ENCODE results near the gene PGS1.

PGS1 gene

DNA sequence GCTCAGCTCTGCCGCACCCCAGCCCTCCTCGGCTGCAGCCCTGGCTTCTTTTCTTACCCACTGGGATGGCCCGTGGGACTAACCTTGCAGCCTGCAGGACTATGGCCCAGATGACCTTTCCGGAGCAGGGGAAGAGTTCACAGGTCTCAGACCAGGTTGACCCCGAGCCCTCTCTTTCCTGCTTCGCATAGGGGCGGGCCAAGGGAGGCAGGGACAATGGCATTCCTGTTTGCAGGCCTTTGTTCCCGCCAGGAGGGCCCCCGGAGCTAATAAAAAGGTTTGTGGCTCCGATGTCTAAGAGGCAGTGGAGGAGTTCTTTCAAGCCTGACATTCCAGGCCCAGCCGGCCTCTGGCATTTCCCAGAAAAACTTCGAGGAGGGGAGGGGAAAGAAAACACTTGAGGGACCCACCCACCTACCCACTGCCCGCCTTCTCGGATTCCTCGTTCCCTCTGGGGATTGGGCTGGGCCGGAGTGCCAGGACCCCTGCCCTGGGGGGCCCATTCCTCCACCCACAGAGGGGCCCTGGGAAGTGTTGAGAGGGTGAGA, 12.8 kb upstream of the PGS1 start:
- H4K5ac ChIP-seq (ENCODE audit: low read length): peak overlapping the region; percentile 97
- peak overlapping the region; percentile 72 for H3K9ac ChIP-seq (ENCODE audit: low read length)
- peaks cover 25% of the 10 kb centered on the region for H3K4me1 ChIP-seq (ENCODE audit: control insufficient read depth, low read depth, low read length)
- no peaks in the 10 kb centered on the region for H3K79me2 ChIP-seq (ENCODE audit: control insufficient read depth, insufficient read depth, low read length)
- peak overlapping the region; percentile 93 for H3K23ac ChIP-seq (ENCODE audit: low read length)
- H3K4ac ChIP-seq (ENCODE audit: low read depth, low read length): peak overlapping the region; percentile 40
- H3K4me3 ChIP-seq (ENCODE audit: low read length): no peak overlapping the region
- no peak overlapping the region for H2BK15ac ChIP-seq (replicated peaks; ENCODE audit: low read depth)
- H4K8ac ChIP-seq (ENCODE audit: low read depth, low read length): no peak overlapping the region
- peak overlapping the region; percentile 92 for H2BK5ac ChIP-seq (ENCODE audit: low read length)
- WGBS (ENCODE audit: extremely low coverage, insufficient coverage, low lambda C conversion rate): no CpG with 5 or more reads among the region's 16 CpGs
- peak; percentile 97 for DNase-seq
- H3K36me3 ChIP-seq (ENCODE audit: control insufficient read depth, insufficient read depth, low read length): no peaks in the 10 kb centered on the region
- H2BK120ac ChIP-seq (ENCODE audit: low read depth, low read length): peak overlapping the region; percentile 21
- peak overlapping the region; percentile 91 for H3K56ac ChIP-seq (ENCODE audit: low read length)
- H2AK5ac ChIP-seq (ENCODE audit: low read length): peak overlapping the region; percentile 92
- H3K18ac ChIP-seq (ENCODE audit: low read length): peak overlapping the region; percentile 82
- no peaks in the 10 kb centered on the region for H3K79me1 ChIP-seq (ENCODE audit: low read length)
- no peaks in the 10 kb centered on the region for H3K27me3 ChIP-seq (ENCODE audit: insufficient read depth, low read length, poor library complexity)
- H3K4me2 ChIP-seq (ENCODE audit: low read length): peak overlapping the region; percentile 13
- H3K27ac ChIP-seq (ENCODE audit: low read depth, low read length): peak overlapping the region; percentile 92

DNA sequence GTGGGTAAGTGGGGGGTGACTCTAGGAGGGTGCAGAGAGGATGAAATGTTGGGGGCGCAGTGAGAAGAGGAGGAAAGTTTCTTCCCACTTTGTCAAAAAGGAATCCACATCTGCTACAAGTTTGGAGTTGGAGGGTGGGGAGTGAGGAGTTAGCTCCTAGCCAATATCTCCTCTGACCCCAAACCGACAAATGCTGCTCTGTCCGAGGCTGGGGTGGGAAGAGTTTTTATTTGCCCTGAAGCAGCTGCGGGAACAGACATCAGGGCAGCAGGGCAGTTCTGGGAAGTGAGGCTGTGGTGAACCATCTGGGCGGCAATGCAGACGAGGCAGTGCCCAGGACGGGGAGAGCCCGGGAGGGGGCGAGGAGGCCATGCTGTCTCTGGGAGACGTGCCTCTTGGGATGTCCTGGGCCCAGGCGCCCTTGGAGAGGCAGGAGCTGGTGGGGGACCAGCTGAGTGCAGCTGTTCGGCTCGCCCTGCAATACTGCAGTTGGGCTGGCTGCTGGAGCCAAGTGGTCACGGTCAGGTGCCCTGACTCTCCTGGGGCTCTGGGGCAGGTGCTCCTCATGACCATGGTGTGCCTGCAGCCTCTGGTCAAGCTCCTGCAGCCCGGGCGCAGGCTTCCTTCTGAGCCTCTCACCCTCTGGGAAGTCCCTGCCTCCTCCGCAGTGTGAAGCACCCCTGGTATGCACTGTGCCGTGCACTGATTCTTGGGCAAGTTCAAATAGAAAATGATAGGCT, 12.2 kb upstream of the PGS1 start:
- Histone ChIP-seq H3K36me3 (ENCODE audit: control insufficient read depth, insufficient read depth, low read length) (no peaks in the 10 kb centered on the region), H3K23ac (ENCODE audit: low read length) (peak overlapping the region; percentile 93), H4K5ac (ENCODE audit: low read length) (no peak overlapping the region), H3K9ac (ENCODE audit: low read length) (peak overlapping the region; percentile 52), H2BK15ac (replicated peaks; ENCODE audit: low read depth) (no peak overlapping the region), H3K79me1 (ENCODE audit: low read length) (no peaks in the 10 kb centered on the region), H3K4me1 (ENCODE audit: control insufficient read depth, low read depth, low read length) (peaks cover 24% of the 10 kb centered on the region), H3K27me3 (ENCODE audit: insufficient read depth, low read length, poor library complexity) (no peaks in the 10 kb centered on the region), H2BK120ac (ENCODE audit: low read depth, low read length) (peak overlapping the region; percentile 21), H3K4ac (ENCODE audit: low read depth, low read length) (peak overlapping the region; percentile 31), H2AK5ac (ENCODE audit: low read length) (peak overlapping the region; percentile 92), H2BK5ac (ENCODE audit: low read length) (peak overlapping the region; percentile 92), H3K27ac (ENCODE audit: low read depth, low read length) (peak overlapping the region; percentile 92), H4K8ac (ENCODE audit: low read depth, low read length) (no peak overlapping the region), H3K18ac (ENCODE audit: low read length) (peak overlapping the region; percentile 34), H3K79me2 (ENCODE audit: control insufficient read depth, insufficient read depth, low read length) (no peaks in the 10 kb centered on the region), H3K4me3 (ENCODE audit: low read length) (no peak overlapping the region), H3K56ac (ENCODE audit: low read length) (peak overlapping the region; percentile 91), H3K4me2 (ENCODE audit: low read length) (peak overlapping the region; percentile 13)
- no CpG with 5 or more reads among the region's 18 CpGs for WGBS (ENCODE audit: extremely low coverage, insufficient coverage, low lambda C conversion rate)
- DNase-seq: peak; percentile 53

DNA sequence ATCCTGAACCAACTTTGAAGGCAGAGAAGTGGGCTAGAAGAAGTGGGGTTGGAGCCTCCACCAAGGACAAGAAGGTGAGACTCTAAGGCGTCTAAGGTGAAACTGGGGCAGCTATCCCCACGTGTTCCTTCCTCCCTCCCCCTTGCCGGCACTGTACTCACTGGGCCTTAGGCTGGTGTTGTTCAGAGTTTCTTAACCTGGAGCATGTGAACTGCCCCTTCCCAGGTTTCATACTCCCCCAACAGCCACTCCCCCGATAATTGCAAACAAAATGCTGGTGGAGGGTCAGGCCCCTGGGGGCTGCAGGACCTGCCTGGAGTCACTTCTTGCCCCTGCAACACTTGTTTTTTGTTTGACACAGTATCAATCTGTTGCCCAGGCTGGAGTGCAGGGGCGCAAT, 11.3 kb upstream of the PGS1 start:
- Histone ChIP-seq H2BK120ac (ENCODE audit: low read depth, low read length) (no peak overlapping the region), H2BK15ac (replicated peaks; ENCODE audit: low read depth) (no peak overlapping the region), H3K4me1 (ENCODE audit: control insufficient read depth, low read depth, low read length) (peaks cover 22% of the 10 kb centered on the region), H3K79me2 (ENCODE audit: control insufficient read depth, insufficient read depth, low read length) (no peaks in the 10 kb centered on the region), H2AK5ac (ENCODE audit: low read length) (peak overlapping the region; percentile 48), H4K8ac (ENCODE audit: low read depth, low read length) (no peak overlapping the region), H3K79me1 (ENCODE audit: low read length) (no peaks in the 10 kb centered on the region), H3K23ac (ENCODE audit: low read length) (no peak overlapping the region), H3K9ac (ENCODE audit: low read length) (no peak overlapping the region), H3K4ac (ENCODE audit: low read depth, low read length) (no peak overlapping the region), H3K4me2 (ENCODE audit: low read length) (no peak overlapping the region), H3K27me3 (ENCODE audit: insufficient read depth, low read length, poor library complexity) (no peaks in the 10 kb centered on the region), H3K27ac (ENCODE audit: low read depth, low read length) (no peak overlapping the region), H3K36me3 (ENCODE audit: control insufficient read depth, insufficient read depth, low read length) (no peaks in the 10 kb centered on the region), H3K4me3 (ENCODE audit: low read length) (no peak overlapping the region), H3K18ac (ENCODE audit: low read length) (no peak overlapping the region), H4K5ac (ENCODE audit: low read length) (no peak overlapping the region), H3K56ac (ENCODE audit: low read length) (peak overlapping the region; percentile 64), H2BK5ac (ENCODE audit: low read length) (no peak overlapping the region)
- no CpG with 5 or more reads among the region's 5 CpGs for WGBS (ENCODE audit: extremely low coverage, insufficient coverage, low lambda C conversion rate)
- DNase-seq: no peak

DNA sequence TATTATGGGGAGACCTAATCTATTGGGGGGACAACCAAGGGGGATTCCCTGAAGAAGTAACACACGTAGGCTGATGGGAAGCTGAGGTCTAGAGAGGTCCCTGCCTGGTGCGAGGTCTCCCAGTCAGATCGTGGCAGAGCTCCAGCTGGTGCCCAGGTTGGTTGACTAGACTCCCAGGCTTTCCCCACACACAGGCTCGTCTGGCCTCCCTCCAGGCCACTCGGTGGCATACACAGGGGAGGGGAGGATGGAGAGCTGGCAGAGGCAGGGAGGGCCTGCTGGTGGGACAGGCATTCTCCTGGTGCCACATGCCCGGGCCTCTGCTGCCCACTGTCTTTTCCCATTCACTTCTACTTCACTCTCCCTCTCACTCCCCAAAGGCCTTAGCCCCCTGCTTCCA, 10.1 kb upstream of the PGS1 start:
- Histone ChIP-seq H4K5ac (ENCODE audit: low read length) (no peak overlapping the region), H3K18ac (ENCODE audit: low read length) (no peak overlapping the region), H3K4me2 (ENCODE audit: low read length) (no peak overlapping the region), H3K4me3 (ENCODE audit: low read length) (no peak overlapping the region), H2BK120ac (ENCODE audit: low read depth, low read length) (no peak overlapping the region), H4K8ac (ENCODE audit: low read depth, low read length) (no peak overlapping the region), H3K79me2 (ENCODE audit: control insufficient read depth, insufficient read depth, low read length) (no peaks in the 10 kb centered on the region), H3K4ac (ENCODE audit: low read depth, low read length) (peak overlapping the region; percentile 1), H3K4me1 (ENCODE audit: control insufficient read depth, low read depth, low read length) (peaks cover 22% of the 10 kb centered on the region), H3K79me1 (ENCODE audit: low read length) (no peaks in the 10 kb centered on the region), H3K27me3 (ENCODE audit: insufficient read depth, low read length, poor library complexity) (no peaks in the 10 kb centered on the region), H2BK5ac (ENCODE audit: low read length) (no peak overlapping the region), H2BK15ac (replicated peaks; ENCODE audit: low read depth) (no peak overlapping the region), H3K27ac (ENCODE audit: low read depth, low read length) (no peak overlapping the region), H3K56ac (ENCODE audit: low read length) (peak overlapping the region; percentile 17), H2AK5ac (ENCODE audit: low read length) (no peak overlapping the region), H3K23ac (ENCODE audit: low read length) (no peak overlapping the region), H3K9ac (ENCODE audit: low read length) (no peak overlapping the region), H3K36me3 (ENCODE audit: control insufficient read depth, insufficient read depth, low read length) (no peaks in the 10 kb centered on the region)
- WGBS (ENCODE audit: extremely low coverage, insufficient coverage, low lambda C conversion rate): no CpG with 5 or more reads among the region's 6 CpGs
- no peak for DNase-seq

DNA sequence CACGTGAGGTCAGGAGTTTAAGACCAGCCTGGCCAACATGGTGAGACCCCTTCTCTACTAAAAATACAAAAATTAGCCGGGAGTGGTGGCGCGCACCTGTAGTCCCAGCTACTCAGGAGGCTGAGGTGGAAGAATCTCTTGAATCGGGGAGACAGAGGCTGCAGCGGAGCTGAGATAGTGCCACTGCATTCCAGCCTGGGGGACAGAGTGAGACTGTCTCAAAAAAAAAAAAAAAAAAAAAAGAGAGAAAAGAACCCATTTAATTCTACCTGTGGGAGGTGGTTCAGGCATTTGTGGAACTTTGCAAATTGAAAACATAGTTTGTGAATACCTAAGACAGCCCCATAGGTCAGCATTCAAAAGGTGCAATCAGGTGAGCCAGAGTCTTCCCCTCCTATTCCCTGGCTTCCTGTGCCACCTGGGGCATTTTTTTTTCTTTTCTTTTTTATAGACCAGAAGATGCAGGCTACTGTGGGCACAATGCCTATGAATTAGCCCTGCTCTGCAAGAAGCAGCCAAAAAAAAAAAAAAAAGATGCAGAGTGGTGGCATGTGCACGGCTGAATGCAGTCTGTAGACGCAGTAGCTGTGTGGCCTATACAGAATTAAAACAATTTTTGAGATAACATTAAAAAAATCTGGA, 9.5 kb upstream of the PGS1 start:
- Histone ChIP-seq H3K56ac (ENCODE audit: low read length) (no peak overlapping the region), H2AK5ac (ENCODE audit: low read length) (no peak overlapping the region), H3K23ac (ENCODE audit: low read length) (no peak overlapping the region), H3K27me3 (ENCODE audit: insufficient read depth, low read length, poor library complexity) (no peaks in the 10 kb centered on the region), H4K8ac (ENCODE audit: low read depth, low read length) (no peak overlapping the region), H3K9ac (ENCODE audit: low read length) (no peak overlapping the region), H4K5ac (ENCODE audit: low read length) (no peak overlapping the region), H3K4me3 (ENCODE audit: low read length) (no peak overlapping the region), H2BK15ac (replicated peaks; ENCODE audit: low read depth) (no peak overlapping the region), H3K4ac (ENCODE audit: low read depth, low read length) (no peak overlapping the region), H3K79me1 (ENCODE audit: low read length) (no peaks in the 10 kb centered on the region), H3K4me2 (ENCODE audit: low read length) (no peak overlapping the region), H3K4me1 (ENCODE audit: control insufficient read depth, low read depth, low read length) (peaks cover 22% of the 10 kb centered on the region), H3K18ac (ENCODE audit: low read length) (no peak overlapping the region), H3K36me3 (ENCODE audit: control insufficient read depth, insufficient read depth, low read length) (no peaks in the 10 kb centered on the region), H2BK5ac (ENCODE audit: low read length) (no peak overlapping the region), H3K79me2 (ENCODE audit: control insufficient read depth, insufficient read depth, low read length) (no peaks in the 10 kb centered on the region), H3K27ac (ENCODE audit: low read depth, low read length) (peak overlapping the region; percentile 39), H2BK120ac (ENCODE audit: low read depth, low read length) (no peak overlapping the region)
- DNase-seq: peak; percentile 59
- WGBS (ENCODE audit: extremely low coverage, insufficient coverage, low lambda C conversion rate): no CpG with 5 or more reads among the region's 8 CpGs
